K562 (cell line): ENCODE measurements around the gene DIAPH1. TPM values are rescaled to one million over a fixed set of nuclear protein-coding genes. Genes with fewer than 3 reads are reported as not detected.

Experiments used
- ATAC-seq: fragments of 200-7000 bp; cut with Tn5 transposase; 3 replicates; pipeline ENCODE4 v1.9.1; 2020; ENCODE audit warnings: moderate library complexity
- BruUV-seq: library from RNA; stranded (reverse); fragments of 400-500 nt; replicated peaks from 2 replicates; lab custom pipeline; 2021; lab: Mats Ljungman, UMichigan
- CTCF ChIA-PET: fragments of 300-600 bp; formaldehyde crosslinking; extraction: SDS; loops from one replicate; lab custom pipeline; 2021; ENCODE audit warnings: low intra/inter-chr PET ratio; lab: Yijun Ruan, JAX
- POLR2A ChIA-PET: fragments of 300-600, 350-650 bp; sonication (Branson Sonifier 250); formaldehyde crosslinking; extraction: SDS; loops from one replicate; lab custom pipeline; 2021; ENCODE audit warnings: antibody characterized with exemption, inconsistent platforms; lab: Yijun Ruan, JAX
- DNase-seq, 4 experiments: peaks; one replicate each; pipeline versions ENCODE4 v3.0.0 to v3.0.0-alpha.2; 2011 to 2018; ENCODE audit warnings: low spot score in 3 of 4, mixed read lengths in 3 of 4; ENCODE audit errors: extremely low read depth in 1 of 4
- FAIRE-seq: peaks from 2 replicates; lab custom pipeline; 2011; peaks lifted over from hg19 to GRCh38; lab: Jason Lieb, UNC
- H2AFZ ChIP-seq: 2 replicates; pipeline ENCODE4 v1.6.0; 2011; ENCODE audit warnings: low read depth, low read length, control low read depth, inconsistent platforms
- H3K27ac ChIP-seq: fragments of 200-600 bp; 3 replicates; pipeline ENCODE4 v1.8.0; 2011; ENCODE audit warnings: low read depth, mild to moderate bottlenecking, control low read depth, inconsistent platforms, low read length, moderate library complexity, mixed read lengths; ENCODE audit errors: extremely low read depth
- H3K27me3 ChIP-seq, 2 experiments: fragments of 300-600 bp in 1 of 2; 2 replicates in 1 of 2; 3 replicates in 1 of 2; pipeline versions ENCODE4 v1.6.0 to v1.8.0; 2011; ENCODE audit warnings: inconsistent platforms in 2 of 2, low read length in 2 of 2, mild to moderate bottlenecking in 1 of 2, mixed read lengths in 1 of 2, moderate library complexity in 1 of 2; ENCODE audit not compliant: control insufficient read depth in 2 of 2, insufficient read depth in 2 of 2
- H3K36me3 ChIP-seq: fragments of 300-600 bp; 3 replicates; pipeline ENCODE4 v1.8.0; 2011; ENCODE audit warnings: mild to moderate bottlenecking, low read length, inconsistent platforms; ENCODE audit not compliant: control insufficient read depth, insufficient read depth
- H3K4me1 ChIP-seq, 2 experiments: fragments of 200-600 bp in 1 of 2; replicated peaks in 1 of 2; 2 replicates in 1 of 2; 3 replicates in 1 of 2; pipeline versions ENCODE4 v1.5.1 to v1.8.0; 2011; ENCODE audit warnings: inconsistent platforms in 2 of 2, low read length in 2 of 2, mild to moderate bottlenecking in 1 of 2, mixed read lengths in 1 of 2, moderate library complexity in 1 of 2; ENCODE audit not compliant: control insufficient read depth in 2 of 2, insufficient read depth in 2 of 2
- H3K4me2 ChIP-seq: 2 replicates; pipeline ENCODE4 v1.6.1; 2011; ENCODE audit warnings: low read length, control low read depth, inconsistent platforms, mixed read lengths; ENCODE audit not compliant: insufficient read depth
- H3K4me3 ChIP-seq: fragments of 200-600 bp; sonication (generic), shearing (Covaris generic); 2 replicates; pipeline ENCODE4 v1.5.1; 2016; ENCODE audit warnings: control low read depth, inconsistent platforms
- H3K79me2 ChIP-seq: fragments of 200-600 bp; 3 replicates; pipeline ENCODE4 v1.8.0; 2011; ENCODE audit warnings: low read length, inconsistent platforms; ENCODE audit not compliant: control insufficient read depth, insufficient read depth
- H3K9ac ChIP-seq, 2 experiments: 2 replicates each; pipeline versions ENCODE4 v1.6.0 to v1.6.1; 2011; ENCODE audit warnings: low read depth in 2 of 2, low read length in 2 of 2, control low read depth in 1 of 2, inconsistent platforms in 1 of 2, mild to moderate bottlenecking in 1 of 2, mixed read lengths in 1 of 2; ENCODE audit not compliant: insufficient read depth in 1 of 2
- H3K9me1 ChIP-seq: one replicate; pipeline ENCODE4 v1.6.0; 2011; ENCODE audit warnings: inconsistent platforms, mild to moderate bottlenecking, low read length, moderate library complexity; ENCODE audit not compliant: control insufficient read depth, insufficient read depth
- H3K9me3 ChIP-seq: replicated peaks from 2 replicates; pipeline ENCODE4 v1.5.1; 2011; ENCODE audit warnings: low read depth, low read length, inconsistent platforms; ENCODE audit not compliant: control insufficient read depth, insufficient read depth
- H4K20me1 ChIP-seq: replicated peaks from 2 replicates; pipeline ENCODE4 v1.6.1; 2011; ENCODE audit warnings: low read length, inconsistent platforms, mixed read lengths; ENCODE audit not compliant: control insufficient read depth, insufficient read depth
- CREB1 ChIP-seq, 2 experiments: sonication (generic) in 1 of 2; formaldehyde crosslinking in 1 of 2; IDR thresholded peaks; 2 replicates each; pipeline versions ENCODE4 v1.6.1 to v1.8.0; 2012 to 2022; ENCODE audit warnings: inconsistent platforms in 1 of 2, mild to moderate bottlenecking in 1 of 2, missing genetic modification reagents in 1 of 2, moderate library complexity in 1 of 2
- GTF2A2 ChIP-seq: IDR thresholded peaks from 2 replicates; pipeline ENCODE4 v1.6.1; 2016; ENCODE audit warnings: mild to moderate bottlenecking, missing genetic modification characterization, missing compliant biosample characterization
- HMG20B ChIP-seq: fragments of 250-450 bp; sonication (Bioruptor Pico); IDR thresholded peaks from 2 replicates; pipeline ENCODE4 v1.5.0; 2021; ENCODE audit warnings: mild to moderate bottlenecking
- HOXB6 ChIP-seq: fragments of 250-450 bp; sonication (Bioruptor Pico); IDR thresholded peaks from 2 replicates; pipeline ENCODE4 v1.5.1; 2022; ENCODE audit warnings: mild to moderate bottlenecking, borderline replicate concordance
- IRF1 ChIP-seq: sonication (generic); formaldehyde crosslinking; IDR thresholded peaks from 2 replicates; pipeline ENCODE4 v1.8.0; 2022; ENCODE audit warnings: missing genetic modification reagents, mild to moderate bottlenecking, borderline replicate concordance
- MLLT1 ChIP-seq, 2 experiments: fragments of 450-650 bp; IDR thresholded peaks; 2 replicates each; pipeline ENCODE4 v1.6.1; 2016
- PPARD ChIP-seq: fragments of 250-450 bp; sonication (Bioruptor Pico); IDR thresholded peaks from 2 replicates; pipeline ENCODE4 v1.8.0; 2022; ENCODE audit warnings: inconsistent platforms, mild to moderate bottlenecking, moderate library complexity
- SAFB ChIP-seq: fragments of 200-400 bp; formaldehyde crosslinking; IDR thresholded peaks from 2 replicates; pipeline ENCODE4 v1.6.1; 2017; ENCODE audit warnings: low read depth, low read length, borderline replicate concordance
- SMAD3 ChIP-seq: fragments of 450-650 bp; formaldehyde crosslinking; conservative IDR thresholded peaks from 2 replicates; pipeline ENCODE4 v1.4.0; 2020; ENCODE audit warnings: mild to moderate bottlenecking
- USF1 ChIP-seq: sonication (generic); formaldehyde crosslinking; IDR thresholded peaks from 2 replicates; pipeline ENCODE4 v1.9.0; 2022; ENCODE audit warnings: mild to moderate bottlenecking, missing genetic modification reagents
- ZKSCAN1 ChIP-seq: fragments of 150-350 bp; IDR thresholded peaks from 2 replicates; pipeline ENCODE4 v1.6.1; 2016; ENCODE audit warnings: low read depth, low read length
- ZNF316 ChIP-seq: fragments of 450-650 bp; IDR thresholded peaks from 2 replicates; pipeline ENCODE4 v1.6.1; 2016
- ZNF699 ChIP-seq: fragments of 250-450 bp; sonication (Bioruptor Pico); IDR thresholded peaks from 2 replicates; pipeline ENCODE4 v1.8.0; 2021; ENCODE audit warnings: mild to moderate bottlenecking, moderate library complexity; ENCODE audit not compliant: insufficient replicate concordance
- WGBS: fragments of 100-300 bp; shearing (Covaris generic); methylation state at CpG from one replicate; pipeline ENCODE4 v1.1.6; 2016; ENCODE audit warnings: low coverage, mixed read lengths; ENCODE audit not compliant: insufficient coverage; ENCODE audit errors: missing lambda C conversion rate; 5-methylcytosine and 5-hydroxymethylcytosine counted together
- in situ Hi-C: fragments of 300-500 bp; cut with MboI; formaldehyde crosslinking; loops from 4 replicates; pipeline ENCODE4 v1.15.0; 2018; ENCODE audit warnings: inconsistent platforms, mixed read lengths
- intact Hi-C: fragments of 100-400 bp; cut with micrococcal nuclease; formaldehyde crosslinking; loops from 2 replicates; pipeline ENCODE4 v1.14.2; 2022
- polyA plus RNA-seq, 8 experiments: library from polyadenylated mRNA; depleted of rRNA in 4 of 8; stranded (reverse) in 5 of 8; unstranded in 3 of 8; fragments of >200 nt; fragmentation: Nextera tagmentation in 2 of 8; fragmentation: Illumina TruSeq in 1 of 8; extraction: Ambion mirVana in 2 of 8; extraction: Trizol in 1 of 8; gene quantifications; 2 replicates each; pipeline versions ENCODE4 v1.2.1 to v1.2.3, GENCODE V29; 2011 to 2014; ENCODE audit warnings: inconsistent platforms in 1 of 8, missing spikeins in 1 of 8
- total RNA-seq, 7 experiments: library from RNA; depleted of rRNA in 6 of 7; stranded (reverse); fragments of >200 nt in 6 of 7; fragmentation: Illumina TruSeq in 2 of 7; extraction: Trizol in 2 of 7; gene quantifications; 2 replicates each; pipeline versions ENCODE4 v1.2.1 to v1.2.3, GENCODE V29; 2011 to 2021; ENCODE audit warnings: low replicate concordance in 1 of 7

DIAPH1 gene
- total and polyA plus RNA-seq, 9 of the 15 experiments (the other 6 are each of a cell fraction or from before 2014, with no cell fraction given) = 60.8 to 328 (median 97.8) TPM

- Histone ChIP-seq H4K20me1 (no peaks in the 10 kb centered on the region; the same call in 1 of the 2 replicates), H2AFZ (no peak overlapping the region), H3K79me2 (no peaks in the 10 kb centered on the region), H3K9me3 (no peaks in the 10 kb centered on the region), H3K9ac (no peak overlapping the region), H3K27me3 (no peaks in the 10 kb centered on the region), H3K4me2 (no peak overlapping the region), H3K4me3 (no peak overlapping the region), H3K36me3 (peaks cover 99% of the 10 kb centered on the region), H3K9me1 (no peaks in the 10 kb centered on the region), H3K27ac (no peak overlapping the region), H3K4me1 (peaks cover 0 to 9% of the 10 kb centered on the region in 2 experiments; a peak in 2 of 5 replicates)
- ChIA-PET CTCF (interaction anchor here (0.7 to 1.8 kb wide), 5 partner anchors 123 to 202 kb away, joined by 3 to 7 read pairs (median 4); partner anchors contain the start of genes PCDHGA3 and PCDHGA9), POLR2A (no interaction called here)
- in situ Hi-C loops = no loop called here
- DNase-seq (no peak), ATAC-seq (no peak), FAIRE-seq (no peak)
- intact Hi-C loops = no loop called here
- 91% methylated on average over 6 of the region's 7 CpGs for WGBS
- no TSS peak for BruUV-seq
- no peak for TF ChIP-seq GTF2A2 (tag)
- no peak for TF ChIP-seq HOXB6 (CRISPR knock-in tag)
- TF ChIP-seq USF1 = no peak
- TF ChIP-seq ZKSCAN1 = no peak
- TF ChIP-seq CREB1 (IDR thresholded peaks at IDR 0.05) = no peak
- no peak for TF ChIP-seq CREB1 (CRISPR knock-in tag; IDR thresholded peaks at IDR 0.05)
- TF ChIP-seq ZNF699 (CRISPR knock-in tag) = no peak
- TF ChIP-seq SAFB = no peak
- TF ChIP-seq IRF1 (CRISPR knock-in tag) = no peak
- no peak for TF ChIP-seq HMG20B (CRISPR knock-in tag)
- TF ChIP-seq SMAD3 (CRISPR knock-in tag) = no peak
- no peak for TF ChIP-seq ZNF316
- TF ChIP-seq MLLT1 (IDR thresholded peaks at IDR 0.05) = no peak
- TF ChIP-seq PPARD (CRISPR knock-in tag) = no peak
These were observed 93.1 kb downstream of the DIAPH1 start for GRCh38 chr5:141525653-141526052.
